ENCODE data around the gene PATZ1. TPM values are rescaled to one million over a fixed set of nuclear protein-coding genes. Genes with fewer than 3 reads are reported as not detected.

Gene PATZ1
- total RNA-seq, 1 experiment from 2014 or later = 120 TPM

- WGBS (ENCODE audit: extremely low coverage, insufficient read length, low lambda C conversion rate) = no CpG with 5 or more reads among the region's 2 CpGs
- Histone ChIP-seq H2BK5ac (ENCODE audit: insufficient read length, low read length) (no peak overlapping the region), H3K4me2 (ENCODE audit: insufficient read depth, insufficient read length, low read length) (no peak overlapping the region), H3K23me2 (ENCODE audit: insufficient read length, low read depth, low read length, poor library complexity, severe bottlenecking) (no peaks in the 10 kb centered on the region), H2AFZ (ENCODE audit: low read length) (no peak overlapping the region), H3K27ac (ENCODE audit: insufficient read length, low read depth, low read length) (no peak overlapping the region), H3K79me1 (ENCODE audit: insufficient read depth, low read depth, low read length, poor library complexity, severe bottlenecking) (peaks cover 3% of the 10 kb centered on the region), H2BK20ac (ENCODE audit: low read depth, low read length, poor library complexity, severe bottlenecking) (no peak overlapping the region), H4K8ac (replicated peaks; ENCODE audit: insufficient read length, low read depth, low read length) (no peak overlapping the region), H3K27me3 (ENCODE audit: insufficient read depth, low read length) (no peaks in the 10 kb centered on the region), H3K56ac (ENCODE audit: insufficient read length, low read depth, low read length) (no peak overlapping the region), H2BK12ac (ENCODE audit: insufficient read length, low read depth, low read length) (no peak overlapping the region), H2AK5ac (ENCODE audit: insufficient read length, low read length) (no peak overlapping the region), H2BK120ac (ENCODE audit: low read depth, low read length, poor library complexity, severe bottlenecking) (no peak overlapping the region), H3T11ph (ENCODE audit: low read length) (no peak overlapping the region), H4K20me1 (ENCODE audit: control insufficient read depth, insufficient read depth, insufficient read length) (no peaks in the 10 kb centered on the region), H3K4ac (ENCODE audit: low read depth, low read length) (no peak overlapping the region), H3K23ac (ENCODE audit: insufficient read length, low read depth, low read length) (no peak overlapping the region), H3K79me2 (ENCODE audit: insufficient read depth, low read length) (no peaks in the 10 kb centered on the region; the same call in 1 of the 2 replicates), H3K14ac (ENCODE audit: insufficient read depth, low read length) (no peak overlapping the region), H4K91ac (ENCODE audit: insufficient read length, low read depth, low read length) (no peak overlapping the region), H3K18ac (ENCODE audit: insufficient read length, low read depth, low read length) (no peak overlapping the region), H3K4me1 (ENCODE audit: insufficient read depth, low read length) (no peaks in the 10 kb centered on the region), H3K9ac (ENCODE audit: extremely low read depth, insufficient read length, low read length) (no peak overlapping the region), H4K5ac (ENCODE audit: insufficient read length, low read depth, low read length) (no peak overlapping the region), H2BK15ac (ENCODE audit: low read depth, low read length) (no peak overlapping the region), H3K9me3 (ENCODE audit: control insufficient read depth, low read depth, low read length) (no peaks in the 10 kb centered on the region)
- DNase-seq = no peak
- Mint-ChIP-seq H3K9me3 (no peaks in the 10 kb centered on the region), H3K4me1 (peaks cover 14 to 20% of the 10 kb centered on the region in 2 experiments), H3K27ac (no peak overlapping the region), H3K4me3 (no peak overlapping the region), H3K27me3 (ENCODE audit: low read depth) (no peaks in the 10 kb centered on the region), H3K36me3 (ENCODE audit: insufficient read depth in 1 of 3, low read depth in 3 of 3) (peaks cover 51 to 95% (median 92%) of the 10 kb centered on the region in 3 experiments)
- no peak for TF ChIP-seq CTCF (conservative IDR thresholded peaks at IDR 0.05)
Observed at GRCh38 chr22:31333641-31334040, 12.5 kb downstream of the PATZ1 start.
